Loucy (cell line): ENCODE data around the gene BOD1L1.

ENCODE experiments used
- H2AFZ ChIP-seq: fragments of 200-600 bp; sonication (generic); 2 replicates; pipeline ENCODE4 v1.6.0; 2016; ENCODE audit warnings: antibody characterized with exemption, mild to moderate bottlenecking, low read length, moderate library complexity
- H3F3A ChIP-seq: fragments of 200-600 bp; 2 replicates; pipeline ENCODE4 v1.6.0; 2016; ENCODE audit warnings: antibody characterized with exemption, low read depth, mild to moderate bottlenecking
- H3K27me3 ChIP-seq: fragments of 200-600 bp; sonication (generic); 2 replicates; pipeline ENCODE4 v1.6.1; 2014; ENCODE audit warnings: low read length, mild to moderate bottlenecking; ENCODE audit not compliant: insufficient read depth, poor library complexity, severe bottlenecking
- H3K36me3 ChIP-seq: fragments of 200-600 bp; sonication (generic); 2 replicates; pipeline ENCODE4 v1.6.1; 2016; ENCODE audit warnings: low read length; ENCODE audit not compliant: insufficient read depth
- H3K4me1 ChIP-seq: fragments of 200-600 bp; sonication (generic); 2 replicates; pipeline ENCODE4 v1.5.1; 2014; ENCODE audit warnings: low read length, mild to moderate bottlenecking; ENCODE audit not compliant: insufficient read depth, poor library complexity, severe bottlenecking
- H3K4me2 ChIP-seq: fragments of 200-600 bp; sonication (generic); 2 replicates; pipeline ENCODE4 v1.6.0; 2014; ENCODE audit warnings: antibody characterized with exemption, low read length, low read depth, mild to moderate bottlenecking; ENCODE audit not compliant: poor library complexity, severe bottlenecking
- H3K4me3 ChIP-seq: fragments of 200-600 bp; sonication (generic); 2 replicates; pipeline ENCODE4 v1.5.1; 2014; ENCODE audit warnings: low read length, mild to moderate bottlenecking, mixed read lengths; ENCODE audit not compliant: poor library complexity, severe bottlenecking
- H3K79me2 ChIP-seq: fragments of 200-600 bp; sonication (generic); 2 replicates; pipeline ENCODE4 v1.6.1; 2014; ENCODE audit warnings: low read length; ENCODE audit not compliant: insufficient read depth
- H3K9ac ChIP-seq: fragments of 200-600 bp; sonication (generic); 2 replicates; pipeline ENCODE4 v1.6.0; 2014; ENCODE audit warnings: mild to moderate bottlenecking, low read depth, low read length, moderate library complexity; ENCODE audit not compliant: poor library complexity, severe bottlenecking
- H3K9me2 ChIP-seq: fragments of 200-600 bp; sonication (generic); replicated peaks from 2 replicates; pipeline ENCODE4 v1.6.1; 2016; ENCODE audit warnings: low read depth, low read length, mixed read lengths
- H3K9me3 ChIP-seq: fragments of 200-600 bp; sonication (generic); 2 replicates; pipeline ENCODE4 v1.6.1; 2014; ENCODE audit warnings: mild to moderate bottlenecking, antibody characterized with exemption, low read length, low read depth; ENCODE audit not compliant: insufficient read depth
- H4K20me1 ChIP-seq: fragments of 200-600 bp; sonication (generic); 2 replicates; pipeline ENCODE4 v1.6.0; 2014; ENCODE audit warnings: antibody characterized with exemption, low read length, mild to moderate bottlenecking; ENCODE audit not compliant: insufficient read depth, poor library complexity, severe bottlenecking
- CTCF ChIP-seq: fragments of 200-600 bp; sonication (generic); conservative IDR thresholded peaks from 2 replicates; pipeline ENCODE4 v1.5.1; 2014; ENCODE audit warnings: mild to moderate bottlenecking, antibody characterized with exemption, low read length
- EZH2phosphoT487 ChIP-seq: fragments of 200-600 bp; IDR thresholded peaks from 2 replicates; pipeline ENCODE4 v1.6.1; 2018; ENCODE audit warnings: antibody characterized with exemption, mild to moderate bottlenecking, moderate library complexity, borderline replicate concordance

BOD1L1 gene

GRCh38 chr4:13580036-13580435, 47.5 kb downstream of the BOD1L1 start:
- Histone ChIP-seq H3K9me2 (no peaks in the 10 kb centered on the region), H3K36me3 (peaks cover 84% of the 10 kb centered on the region), H4K20me1 (no peaks in the 10 kb centered on the region), H3F3A (no peaks in the 10 kb centered on the region), H3K9me3 (no peaks in the 10 kb centered on the region), H3K9ac (no peak overlapping the region), H3K79me2 (no peaks in the 10 kb centered on the region), H3K4me2 (no peak overlapping the region), H3K27me3 (no peaks in the 10 kb centered on the region), H3K4me1 (no peaks in the 10 kb centered on the region), H2AFZ (no peak overlapping the region), H3K4me3 (no peak overlapping the region)
- TF ChIP-seq CTCF: no peak

- Histone ChIP-seq H3K9me2 (no peaks in the 10 kb centered on the region), H3K79me2 (no peaks in the 10 kb centered on the region), H3K9ac (no peak overlapping the region), H3K4me2 (no peak overlapping the region), H3K36me3 (peaks cover 78% of the 10 kb centered on the region), H2AFZ (no peak overlapping the region), H3K9me3 (no peaks in the 10 kb centered on the region), H3K4me3 (no peak overlapping the region), H4K20me1 (no peaks in the 10 kb centered on the region), H3K4me1 (no peaks in the 10 kb centered on the region), H3K27me3 (no peaks in the 10 kb centered on the region), H3F3A (no peaks in the 10 kb centered on the region)
- TF ChIP-seq CTCF (no peak), EZH2phosphoT487 (no peak)
These were observed 49.9 kb downstream of the BOD1L1 start for GRCh38 chr4:13577660-13578059.

- Histone ChIP-seq H3F3A (no peaks in the 10 kb centered on the region), H3K36me3 (peaks cover 60% of the 10 kb centered on the region), H3K4me3 (no peak overlapping the region), H3K79me2 (no peaks in the 10 kb centered on the region), H3K4me1 (no peaks in the 10 kb centered on the region), H2AFZ (no peak overlapping the region), H4K20me1 (no peaks in the 10 kb centered on the region), H3K9me3 (no peaks in the 10 kb centered on the region), H3K4me2 (no peak overlapping the region), H3K9me2 (no peaks in the 10 kb centered on the region), H3K9ac (no peak overlapping the region), H3K27me3 (no peaks in the 10 kb centered on the region)
- no peak for TF ChIP-seq EZH2phosphoT487
- no peak for TF ChIP-seq CTCF
These were observed 56.6 kb downstream of the BOD1L1 start for GRCh38 chr4:13570916-13571315.
